ENCODE results near the gene ZIC4.
A peak's percentile ranks its signal among the peaks of the same experiment; 100 is the strongest.

ZIC4 gene

GRCh38 chr3:147420353-147421183, 14.2 kb upstream of the ZIC4 start:
- Histone ChIP-seq H3K27me3 (peaks cover 0 to 87% of the 10 kb centered on the region in 2 donors), H3K27ac (no peak overlapping the region), H3K4me3 (no peak overlapping the region), H3K36me3 (no peaks in the 10 kb centered on the region), H3K9me3 (peaks cover 0 to 3% (median 0%) of the 10 kb centered on the region in 3 donors), H3K4me1 (peaks cover 0 to 25% (median 15%) of the 10 kb centered on the region in 4 donors)
- no peak for DNase-seq
- no peak for TF ChIP-seq CTCF (IDR thresholded peaks at IDR 0.05)
- intact Hi-C loops (cut with DNase I; ENCODE audit: low total_unique reads): no loop called here

- no peak for TF ChIP-seq CTCF (IDR thresholded peaks at IDR 0.05)
- no peak for DNase-seq
- Histone ChIP-seq H3K27me3 (peaks cover 0 to 94% of the 10 kb centered on the region in 2 donors), H3K4me3 (no peak overlapping the region), H3K36me3 (no peaks in the 10 kb centered on the region), H3K4me1 (peaks cover 0 to 25% (median 15%) of the 10 kb centered on the region in 4 donors), H3K27ac (no peak overlapping the region), H3K9me3 (peaks cover 0 to 6% (median 0%) of the 10 kb centered on the region in 3 donors)
- intact Hi-C loops (cut with DNase I; ENCODE audit: low total_unique reads): no loop called here
These were observed 13.5 kb upstream of the ZIC4 start for GRCh38 chr3:147419781-147420224.

- Histone ChIP-seq H3K36me3 (no peaks in the 10 kb centered on the region), H3K4me1 (peaks cover 0 to 25% (median 15%) of the 10 kb centered on the region in 4 donors), H3K4me3 (peak overlapping the region in 1 of 2 donors; percentile 40), H3K27ac (no peak overlapping the region), H3K9me3 (peaks cover 0 to 6% (median 0%) of the 10 kb centered on the region in 3 donors), H3K27me3 (peaks cover 0 to 94% of the 10 kb centered on the region in 2 donors)
- no peak for DNase-seq
- intact Hi-C loops (cut with DNase I; ENCODE audit: low total_unique reads): no loop called here
- TF ChIP-seq CTCF (IDR thresholded peaks at IDR 0.05): no peak
These were observed 12.7 kb upstream of the ZIC4 start for GRCh38 chr3:147418808-147419701.

- Histone ChIP-seq H3K4me1 (peaks cover 0 to 30% (median 20%) of the 10 kb centered on the region in 4 donors), H3K27me3 (peaks cover 0 to 94% of the 10 kb centered on the region in 2 donors), H3K9me3 (peaks cover 0 to 6% (median 0%) of the 10 kb centered on the region in 3 donors), H3K4me3 (no peak overlapping the region), H3K36me3 (no peaks in the 10 kb centered on the region), H3K27ac (no peak overlapping the region)
- TF ChIP-seq CTCF (IDR thresholded peaks at IDR 0.05): no peak
- no peak for DNase-seq
- intact Hi-C loops (cut with DNase I; ENCODE audit: low total_unique reads): no loop called here
These were observed 12.0 kb upstream of the ZIC4 start for GRCh38 chr3:147418371-147418781.

- intact Hi-C loops (cut with DNase I; ENCODE audit: low total_unique reads): no loop called here
- H3K9me3 ChIP-seq: peaks cover 0 to 6% (median 0%) of the 10 kb centered on the region in 3 donors
- H3K4me3 ChIP-seq: no peak overlapping the region
- TF ChIP-seq CTCF (IDR thresholded peaks at IDR 0.05): no peak
- peaks cover 0 to 94% of the 10 kb centered on the region in 2 donors for H3K27me3 ChIP-seq
- DNase-seq: no peak
- no peak overlapping the region for H3K27ac ChIP-seq
- peaks cover 0 to 31% (median 25%) of the 10 kb centered on the region in 4 donors for H3K4me1 ChIP-seq
- H3K36me3 ChIP-seq: no peaks in the 10 kb centered on the region
These were observed 11.4 kb upstream of the ZIC4 start for GRCh38 chr3:147417551-147418295.
